ENCODE measurements around the gene CTNNA1. TPM values are rescaled to one million over a fixed set of nuclear protein-coding genes. Genes with fewer than 3 reads are reported as not detected.

Gene CTNNA1
- total RNA-seq, 1 experiment from 2014 or later = 1.9 TPM

GRCh38 chr5:138937392-138938387 lies 184.5 kb downstream of the CTNNA1 start:
- Histone ChIP-seq H3K27ac (ENCODE audit: low read length) (no peak overlapping the region), H3K27me3 (ENCODE audit: low read length) (no peaks in the 10 kb centered on the region), H3K4me1 (ENCODE audit: insufficient read depth, low read length) (no peaks in the 10 kb centered on the region), H3K9ac (ENCODE audit: low read length) (no peak overlapping the region), H3K79me2 (ENCODE audit: low read length) (no peaks in the 10 kb centered on the region), H3K9me3 (ENCODE audit: low read length) (no peaks in the 10 kb centered on the region), H3K4me2 (ENCODE audit: low read length) (no peak overlapping the region), H2AFZ (ENCODE audit: low read length) (no peak overlapping the region), H3F3A (ENCODE audit: low read length, unreplicated experiment) (no peaks in the 10 kb centered on the region), H3K36me3 (ENCODE audit: low read depth, low read length) (no peaks in the 10 kb centered on the region), H4K20me1 (ENCODE audit: low read length) (no peaks in the 10 kb centered on the region), H3K4me3 (ENCODE audit: low read length) (no peak overlapping the region), H3K9me2 (replicated peaks; ENCODE audit: low read length) (no peaks in the 10 kb centered on the region)
- ATAC-seq = no peak
- BruUV-seq (replicated peaks) = no TSS peak
- DNase-seq = no peak
- TF ChIP-seq EZH2phosphoT487 (IDR thresholded peaks at IDR 0.05; ENCODE audit: borderline replicate concordance, low read length) = no peak
- POLR2A ChIA-PET (ENCODE audit: unreplicated experiment) = no interaction called here
- intact Hi-C loops (cut with micrococcal nuclease) = no loop called here
- CTCF ChIA-PET = no interaction called here

DNA sequence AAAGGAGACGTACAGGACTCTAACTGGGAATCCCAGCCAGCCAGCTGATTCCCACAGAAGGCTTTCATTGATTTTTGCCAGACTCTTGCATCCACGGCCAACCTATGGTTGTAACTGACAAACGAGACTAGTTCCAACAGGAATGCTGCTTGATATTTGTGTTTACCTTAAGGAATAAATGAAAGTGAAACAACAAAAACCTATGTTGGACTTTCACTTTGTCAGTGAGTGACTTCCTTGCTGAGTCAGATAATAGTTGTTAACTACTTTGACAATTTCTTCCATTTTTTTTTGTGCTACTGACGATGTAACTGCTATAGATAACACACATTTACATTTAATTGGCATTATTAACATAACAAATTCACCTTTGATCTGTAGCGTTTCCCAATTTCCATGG lies 185.3 kb downstream of the CTNNA1 start:
- no TSS peak for BruUV-seq (replicated peaks)
- Histone ChIP-seq H3K4me3 (ENCODE audit: low read length) (no peak overlapping the region), H3K9me3 (ENCODE audit: low read length) (no peaks in the 10 kb centered on the region), H3K9me2 (replicated peaks; ENCODE audit: low read length) (no peaks in the 10 kb centered on the region), H3K4me2 (ENCODE audit: low read length) (no peak overlapping the region), H4K20me1 (ENCODE audit: low read length) (no peaks in the 10 kb centered on the region), H3K79me2 (ENCODE audit: low read length) (no peaks in the 10 kb centered on the region), H2AFZ (ENCODE audit: low read length) (no peak overlapping the region), H3K27ac (ENCODE audit: low read length) (no peak overlapping the region), H3K36me3 (ENCODE audit: low read depth, low read length) (no peaks in the 10 kb centered on the region), H3K4me1 (ENCODE audit: insufficient read depth, low read length) (no peaks in the 10 kb centered on the region), H3K9ac (ENCODE audit: low read length) (no peak overlapping the region), H3F3A (ENCODE audit: low read length, unreplicated experiment) (no peaks in the 10 kb centered on the region), H3K27me3 (ENCODE audit: low read length) (no peaks in the 10 kb centered on the region)
- TF ChIP-seq, protein P1, sequence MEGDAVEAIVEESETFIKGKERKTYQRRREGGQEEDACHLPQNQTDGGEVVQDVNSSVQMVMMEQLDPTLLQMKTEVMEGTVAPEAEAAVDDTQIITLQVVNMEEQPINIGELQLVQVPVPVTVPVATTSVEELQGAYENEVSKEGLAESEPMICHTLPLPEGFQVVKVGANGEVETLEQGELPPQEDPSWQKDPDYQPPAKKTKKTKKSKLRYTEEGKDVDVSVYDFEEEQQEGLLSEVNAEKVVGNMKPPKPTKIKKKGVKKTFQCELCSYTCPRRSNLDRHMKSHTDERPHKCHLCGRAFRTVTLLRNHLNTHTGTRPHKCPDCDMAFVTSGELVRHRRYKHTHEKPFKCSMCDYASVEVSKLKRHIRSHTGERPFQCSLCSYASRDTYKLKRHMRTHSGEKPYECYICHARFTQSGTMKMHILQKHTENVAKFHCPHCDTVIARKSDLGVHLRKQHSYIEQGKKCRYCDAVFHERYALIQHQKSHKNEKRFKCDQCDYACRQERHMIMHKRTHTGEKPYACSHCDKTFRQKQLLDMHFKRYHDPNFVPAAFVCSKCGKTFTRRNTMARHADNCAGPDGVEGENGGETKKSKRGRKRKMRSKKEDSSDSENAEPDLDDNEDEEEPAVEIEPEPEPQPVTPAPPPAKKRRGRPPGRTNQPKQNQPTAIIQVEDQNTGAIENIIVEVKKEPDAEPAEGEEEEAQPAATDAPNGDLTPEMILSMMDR (conservative IDR thresholded peaks at IDR 0.05; ENCODE audit: low read depth, low read length) = no peak
- TF ChIP-seq EZH2phosphoT487 (IDR thresholded peaks at IDR 0.05; ENCODE audit: borderline replicate concordance, low read length) = no peak
- no peak for TF ChIP-seq EZH2 (IDR thresholded peaks at IDR 0.05; ENCODE audit: low read length, unreplicated experiment)
- ATAC-seq (no peak), DNase-seq (no peak)
- intact Hi-C loops (cut with micrococcal nuclease) = no loop called here
- ChIA-PET CTCF (no interaction called here), POLR2A (ENCODE audit: unreplicated experiment) (no interaction called here)

DNA sequence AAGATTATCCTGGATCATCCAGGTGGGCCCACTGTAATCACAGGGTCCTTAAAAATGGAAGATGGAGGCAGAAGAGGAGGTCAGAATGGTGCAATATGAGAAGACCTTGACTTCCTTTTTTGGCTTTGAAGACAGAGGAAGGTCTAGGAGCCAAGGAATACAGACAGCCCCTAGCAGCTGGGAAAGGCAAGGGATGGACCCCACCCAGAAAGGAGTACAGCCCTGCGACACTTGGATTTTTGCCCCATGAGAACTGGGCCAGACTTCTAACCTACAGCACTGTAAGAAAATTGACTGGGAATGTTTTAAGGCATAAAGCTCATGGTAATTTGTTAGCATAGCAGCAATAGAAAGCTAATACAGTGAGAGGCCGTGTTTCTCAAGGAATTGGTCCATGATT lies 188.8 kb downstream of the CTNNA1 start:
- no peaks in the 10 kb centered on the region for H3K79me2 ChIP-seq (ENCODE audit: low read length)
- no peaks in the 10 kb centered on the region for H3K9me2 ChIP-seq (replicated peaks; ENCODE audit: low read length)
- no peaks in the 10 kb centered on the region for H3K4me1 ChIP-seq (ENCODE audit: insufficient read depth, low read length)
- no peaks in the 10 kb centered on the region for H3K9me3 ChIP-seq (ENCODE audit: low read length)
- ATAC-seq = no peak
- no peak overlapping the region for H3K4me2 ChIP-seq (ENCODE audit: low read length)
- no peak overlapping the region for H2AFZ ChIP-seq (ENCODE audit: low read length)
- TF ChIP-seq EZH2phosphoT487 (IDR thresholded peaks at IDR 0.05; ENCODE audit: borderline replicate concordance, low read length) (no peak), EZH2 (IDR thresholded peaks at IDR 0.05; ENCODE audit: low read length, unreplicated experiment) (no peak)
- TF ChIP-seq, protein P1 (conservative IDR thresholded peaks at IDR 0.05; ENCODE audit: low read depth, low read length) = no peak
- no peak overlapping the region for H3K27ac ChIP-seq (ENCODE audit: low read length)
- ChIA-PET POLR2A (ENCODE audit: unreplicated experiment) (no interaction called here), CTCF (no interaction called here)
- H3K4me3 ChIP-seq (ENCODE audit: low read length) = no peak overlapping the region
- no peaks in the 10 kb centered on the region for H4K20me1 ChIP-seq (ENCODE audit: low read length)
- no peaks in the 10 kb centered on the region for H3F3A ChIP-seq (ENCODE audit: low read length, unreplicated experiment)
- intact Hi-C loops (cut with micrococcal nuclease) = no loop called here
- no TSS peak for BruUV-seq (replicated peaks)
- DNase-seq = no peak
- H3K9ac ChIP-seq (ENCODE audit: low read length) = no peak overlapping the region
- no peaks in the 10 kb centered on the region for H3K36me3 ChIP-seq (ENCODE audit: low read depth, low read length)
- no peaks in the 10 kb centered on the region for H3K27me3 ChIP-seq (ENCODE audit: low read length)

All from PC-3 (cell line).